Mesendoderm (in vitro differentiated cells): ENCODE measurements around the gene DMPK.

Source experiments
- DNase-seq: peaks from one replicate; pipeline ENCODE4 v3.0.0; 2013
- H2AK5ac ChIP-seq: 2 replicates; pipeline ENCODE4 v1.6.1; 2013; ENCODE audit warnings: low read length, inconsistent platforms
- H2BK120ac ChIP-seq: 2 replicates; pipeline ENCODE4 v1.6.1; 2013; ENCODE audit warnings: low read depth, mild to moderate bottlenecking, low read length, moderate library complexity, mixed read lengths
- H2BK15ac ChIP-seq: replicated peaks from 2 replicates; pipeline ENCODE4 v1.6.1; 2013; ENCODE audit warnings: low read depth, mild to moderate bottlenecking, moderate library complexity
- H2BK5ac ChIP-seq: 2 replicates; pipeline ENCODE4 v1.6.1; 2013; ENCODE audit warnings: low read length, inconsistent platforms
- H3K18ac ChIP-seq: 2 replicates; pipeline ENCODE4 v1.6.1; 2013; ENCODE audit warnings: mild to moderate bottlenecking, low read length, mixed read lengths
- H3K23ac ChIP-seq: one replicate; pipeline ENCODE4 v1.6.1; 2013; ENCODE audit warnings: low read length
- H3K27ac ChIP-seq: 2 replicates; pipeline ENCODE4 v1.5.1; 2013; ENCODE audit warnings: low read depth, mild to moderate bottlenecking, inconsistent platforms, low read length, moderate library complexity
- H3K27me3 ChIP-seq: 2 replicates; pipeline ENCODE4 v1.6.1; 2013; ENCODE audit warnings: low read length, control low read depth, mild to moderate bottlenecking, inconsistent platforms; ENCODE audit not compliant: insufficient read depth, poor library complexity
- H3K36me3 ChIP-seq: 2 replicates; pipeline ENCODE4 v1.6.1; 2013; ENCODE audit warnings: low read length, inconsistent platforms; ENCODE audit not compliant: control insufficient read depth, insufficient read depth
- H3K4ac ChIP-seq: one replicate; pipeline ENCODE4 v1.6.1; 2013; ENCODE audit warnings: low read depth, mild to moderate bottlenecking, low read length, moderate library complexity
- H3K4me1 ChIP-seq: 2 replicates; pipeline ENCODE4 v1.6.1; 2013; ENCODE audit warnings: low read depth, low read length, inconsistent platforms; ENCODE audit not compliant: control insufficient read depth
- H3K4me2 ChIP-seq: 2 replicates; pipeline ENCODE4 v1.6.1; 2013; ENCODE audit warnings: low read length
- H3K4me3 ChIP-seq: 2 replicates; pipeline ENCODE4 v1.5.1; 2013; ENCODE audit warnings: mild to moderate bottlenecking, low read length
- H3K56ac ChIP-seq: one replicate; pipeline ENCODE4 v1.6.1; 2013; ENCODE audit warnings: low read length
- H3K79me1 ChIP-seq: 2 replicates; pipeline ENCODE4 v1.6.1; 2013; ENCODE audit warnings: low read length, inconsistent platforms
- H3K79me2 ChIP-seq: 2 replicates; pipeline ENCODE4 v1.6.1; 2013; ENCODE audit warnings: mild to moderate bottlenecking, low read length; ENCODE audit not compliant: control insufficient read depth, insufficient read depth
- H3K9ac ChIP-seq: 2 replicates; pipeline ENCODE4 v1.6.1; 2013; ENCODE audit warnings: low read length, inconsistent platforms
- H4K5ac ChIP-seq: one replicate; pipeline ENCODE4 v1.6.1; 2013; ENCODE audit warnings: low read length
- H4K8ac ChIP-seq: one replicate; pipeline ENCODE4 v1.6.1; 2013; ENCODE audit warnings: low read depth, mild to moderate bottlenecking, control low read depth, low read length, moderate library complexity
- WGBS: extraction: QIAGEN DNeasy Blood & Tissue Kit; methylation state at CpG from one replicate; pipeline ENCODE4 v1.1.7; 2013; ENCODE audit warnings: low lambda C conversion rate, missing lambda C conversion rate; ENCODE audit not compliant: insufficient coverage; ENCODE audit errors: extremely low coverage; 5-methylcytosine and 5-hydroxymethylcytosine counted together

The DMPK gene

DNA sequence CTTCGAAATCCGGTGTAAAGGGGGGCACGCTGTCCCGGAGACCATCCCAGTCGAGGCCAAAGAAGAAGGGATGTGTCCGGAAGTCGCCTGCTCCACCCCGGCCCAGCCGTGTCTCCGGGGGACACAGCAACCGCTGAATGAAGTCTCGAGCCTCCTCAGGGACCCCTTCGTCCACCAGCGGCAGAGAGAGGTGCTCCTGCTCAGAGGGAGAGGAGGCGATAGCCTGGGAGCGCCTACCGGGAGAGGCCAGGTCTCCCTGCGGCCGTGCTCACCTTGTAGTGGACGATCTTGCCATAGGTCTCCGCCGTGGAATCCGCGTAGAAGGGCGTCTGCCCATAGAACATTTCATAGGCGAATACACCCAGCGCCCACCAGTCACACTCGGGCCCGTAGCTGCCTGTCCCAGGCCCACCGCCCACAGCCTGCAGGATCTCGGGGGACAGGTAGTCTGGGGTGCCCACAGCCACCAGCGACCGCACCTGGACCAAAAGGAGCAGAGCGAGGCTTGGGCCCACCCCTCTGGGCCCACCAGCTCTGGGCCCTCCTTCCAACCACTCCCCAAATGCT, 4.8 kb downstream of the DMPK start:
- H2BK120ac ChIP-seq = no peak overlapping the region
- no peaks in the 10 kb centered on the region for H3K36me3 ChIP-seq
- no peak overlapping the region for H2BK5ac ChIP-seq
- no peak overlapping the region for H3K4me3 ChIP-seq
- peaks cover 4% of the 10 kb centered on the region for H3K4me1 ChIP-seq
- H2AK5ac ChIP-seq = no peak overlapping the region
- H3K9ac ChIP-seq = no peak overlapping the region
- no peaks in the 10 kb centered on the region for H3K27me3 ChIP-seq
- no peaks in the 10 kb centered on the region for H3K79me2 ChIP-seq
- H3K4ac ChIP-seq = no peak overlapping the region
- DNase-seq = no peak
- H2BK15ac ChIP-seq = no peak overlapping the region
- no peak overlapping the region for H4K8ac ChIP-seq
- H3K4me2 ChIP-seq = no peak overlapping the region
- H3K56ac ChIP-seq = no peak overlapping the region
- no CpG with 5 or more reads among the region's 34 CpGs for WGBS
- H4K5ac ChIP-seq = no peak overlapping the region
- H3K18ac ChIP-seq = no peak overlapping the region
- no peak overlapping the region for H3K27ac ChIP-seq
- no peaks in the 10 kb centered on the region for H3K79me1 ChIP-seq
- H3K23ac ChIP-seq = no peak overlapping the region

DNA sequence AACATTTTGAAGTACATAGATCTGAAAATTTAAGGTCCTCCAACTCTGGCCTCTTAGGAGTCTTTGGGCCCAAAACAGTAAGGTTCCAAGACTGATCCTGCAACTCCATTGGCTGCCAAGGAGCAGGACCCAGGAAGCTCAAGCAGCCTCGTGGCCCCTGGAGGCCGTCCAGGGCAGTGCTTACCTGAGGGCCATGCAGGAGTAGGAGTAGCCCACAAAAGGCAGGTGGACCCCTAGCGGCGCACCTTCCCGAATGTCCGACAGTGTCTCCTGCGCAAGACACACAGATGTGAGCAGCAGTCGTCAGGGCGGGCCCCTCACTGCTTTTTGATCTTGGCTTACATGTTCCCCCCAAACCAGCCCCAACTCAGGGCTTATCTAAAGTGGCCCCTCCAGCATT, 7.5 kb downstream of the DMPK start:
- Histone ChIP-seq H2BK5ac (no peak overlapping the region), H2AK5ac (no peak overlapping the region), H3K4me1 (peaks cover 1% of the 10 kb centered on the region), H3K18ac (no peak overlapping the region), H3K56ac (no peak overlapping the region), H2BK15ac (no peak overlapping the region), H3K4me2 (no peak overlapping the region), H3K79me2 (no peaks in the 10 kb centered on the region), H2BK120ac (no peak overlapping the region), H3K27ac (no peak overlapping the region), H3K4me3 (no peak overlapping the region), H3K23ac (no peak overlapping the region), H3K79me1 (no peaks in the 10 kb centered on the region), H3K9ac (no peak overlapping the region), H4K8ac (no peak overlapping the region), H3K36me3 (no peaks in the 10 kb centered on the region), H4K5ac (no peak overlapping the region), H3K4ac (no peak overlapping the region), H3K27me3 (no peaks in the 10 kb centered on the region)
- peak; percentile 83 for DNase-seq
- WGBS = no CpG with 5 or more reads among the region's 9 CpGs

DNA sequence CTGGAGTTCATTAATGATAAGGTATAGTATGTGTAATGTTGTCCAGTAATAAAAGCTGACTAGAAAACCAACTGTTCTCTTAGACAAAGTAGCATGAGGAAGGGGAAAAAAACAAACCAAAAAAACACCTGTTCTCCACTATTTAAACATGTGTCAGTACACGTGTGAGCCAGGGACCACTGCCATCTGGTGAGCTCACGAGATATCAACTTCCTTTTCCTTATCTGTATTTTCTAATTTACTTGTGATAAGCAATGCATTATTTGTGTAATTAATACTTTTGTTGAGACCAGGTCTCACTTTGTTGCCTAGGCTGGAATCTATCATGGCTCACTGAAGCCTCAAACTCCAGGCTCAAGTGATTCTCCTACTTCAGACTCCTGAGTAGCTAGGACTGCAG, 8.9 kb downstream of the DMPK start:
- Histone ChIP-seq H2AK5ac (no peak overlapping the region), H4K8ac (no peak overlapping the region), H3K23ac (no peak overlapping the region), H2BK120ac (no peak overlapping the region), H3K4me3 (no peak overlapping the region), H3K56ac (no peak overlapping the region), H3K36me3 (no peaks in the 10 kb centered on the region), H2BK5ac (no peak overlapping the region), H3K27ac (no peak overlapping the region), H2BK15ac (no peak overlapping the region), H3K27me3 (no peaks in the 10 kb centered on the region), H4K5ac (no peak overlapping the region), H3K79me2 (no peaks in the 10 kb centered on the region), H3K4ac (no peak overlapping the region), H3K4me1 (no peaks in the 10 kb centered on the region), H3K4me2 (no peak overlapping the region), H3K79me1 (no peaks in the 10 kb centered on the region), H3K9ac (no peak overlapping the region), H3K18ac (no peak overlapping the region)
- DNase-seq = no peak
- no CpG with 5 or more reads among the region's 2 CpGs for WGBS

DNA sequence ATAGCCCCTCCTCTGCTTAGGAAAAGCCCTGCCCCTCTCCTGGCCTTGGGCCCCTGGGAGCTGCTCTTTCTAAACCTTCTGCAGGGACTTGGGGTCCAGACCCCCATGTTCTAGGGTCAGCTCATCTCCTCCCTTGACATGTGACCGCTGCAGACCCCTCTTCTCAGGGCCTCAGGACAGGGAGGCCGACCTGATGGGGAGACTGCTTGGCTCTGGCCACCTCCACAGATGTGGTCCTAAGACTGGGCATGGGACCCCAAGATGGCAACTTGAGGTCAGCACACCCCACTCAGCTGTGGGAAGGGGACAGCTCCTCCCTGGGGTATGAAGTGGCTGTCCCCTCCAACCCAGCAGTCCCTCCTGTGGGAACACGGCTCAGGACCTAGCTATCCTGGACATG, 9.4 kb downstream of the DMPK start:
- DNase-seq = no peak
- no peak overlapping the region for H2BK5ac ChIP-seq
- no peak overlapping the region for H3K4me3 ChIP-seq
- no peak overlapping the region for H3K4ac ChIP-seq
- no CpG with 5 or more reads among the region's 3 CpGs for WGBS
- no peak overlapping the region for H2BK120ac ChIP-seq
- no peak overlapping the region for H3K4me2 ChIP-seq
- no peaks in the 10 kb centered on the region for H3K36me3 ChIP-seq
- H4K8ac ChIP-seq = no peak overlapping the region
- H3K56ac ChIP-seq = no peak overlapping the region
- H3K79me1 ChIP-seq = no peaks in the 10 kb centered on the region
- no peak overlapping the region for H2BK15ac ChIP-seq
- no peak overlapping the region for H3K9ac ChIP-seq
- no peaks in the 10 kb centered on the region for H3K27me3 ChIP-seq
- H3K79me2 ChIP-seq = no peaks in the 10 kb centered on the region
- H3K27ac ChIP-seq = no peak overlapping the region
- no peak overlapping the region for H3K23ac ChIP-seq
- H3K4me1 ChIP-seq = no peaks in the 10 kb centered on the region
- H3K18ac ChIP-seq = no peak overlapping the region
- H2AK5ac ChIP-seq = no peak overlapping the region
- H4K5ac ChIP-seq = no peak overlapping the region

DNA sequence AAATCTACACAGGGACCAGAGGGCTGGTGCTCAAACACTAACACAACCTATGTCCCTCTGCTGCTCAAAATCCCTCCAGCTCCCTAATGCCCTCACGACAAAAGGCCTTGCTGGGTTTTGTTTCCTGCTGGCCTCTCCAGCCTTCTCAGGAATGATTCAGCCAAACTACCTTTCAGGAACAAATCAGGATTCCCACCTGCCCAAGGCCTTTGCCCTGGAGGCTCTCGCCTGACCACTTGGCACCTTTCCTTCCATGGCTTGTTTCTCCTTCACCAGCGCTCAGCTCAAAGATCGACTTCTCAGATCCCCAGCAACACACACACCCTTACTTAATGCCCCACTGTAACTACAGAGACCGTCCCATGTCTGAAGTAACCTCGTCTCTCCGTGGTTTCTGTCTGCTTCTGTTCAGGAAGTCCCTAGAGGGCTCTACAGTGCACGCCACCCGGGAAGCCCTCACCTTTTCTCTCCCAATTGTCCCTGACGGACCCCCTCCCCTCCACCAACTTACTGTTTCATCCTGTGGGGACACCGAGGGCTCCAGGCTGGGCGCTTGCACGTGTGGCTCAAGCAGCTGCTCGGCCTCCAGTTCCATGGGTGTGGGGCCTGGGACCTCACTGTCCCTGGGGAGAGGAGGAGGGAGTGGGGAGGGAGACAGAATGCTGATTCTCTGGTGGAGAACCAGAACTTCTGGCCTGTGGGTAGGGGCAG, 10.0 kb downstream of the DMPK start:
- H3K4me2 ChIP-seq = no peak overlapping the region
- no peak overlapping the region for H2BK120ac ChIP-seq
- H2BK15ac ChIP-seq = no peak overlapping the region
- no peak for DNase-seq
- no peak overlapping the region for H2BK5ac ChIP-seq
- no peak overlapping the region for H3K4me3 ChIP-seq
- H3K79me2 ChIP-seq = no peaks in the 10 kb centered on the region
- no peaks in the 10 kb centered on the region for H3K36me3 ChIP-seq
- H3K4me1 ChIP-seq = no peaks in the 10 kb centered on the region
- H3K23ac ChIP-seq = no peak overlapping the region
- H3K27me3 ChIP-seq = no peaks in the 10 kb centered on the region
- no peak overlapping the region for H3K9ac ChIP-seq
- H4K8ac ChIP-seq = no peak overlapping the region
- H4K5ac ChIP-seq = no peak overlapping the region
- H3K18ac ChIP-seq = no peak overlapping the region
- H3K27ac ChIP-seq = no peak overlapping the region
- no peak overlapping the region for H3K56ac ChIP-seq
- no peak overlapping the region for H3K4ac ChIP-seq
- no CpG with 5 or more reads among the region's 14 CpGs for WGBS
- no peaks in the 10 kb centered on the region for H3K79me1 ChIP-seq
- no peak overlapping the region for H2AK5ac ChIP-seq
